ENCODE results near the gene TBC1D22A. TPM values are rescaled to one million over a fixed set of nuclear protein-coding genes. Genes with fewer than 3 reads are reported as not detected.

Gene TBC1D22A
- total and polyA plus RNA-seq, 9 of the 15 experiments (the other 6 are each of a cell fraction or from before 2014, with no cell fraction given), result 0.20 to 11.5 (median 5.2) TPM

- WGBS (ENCODE audit: insufficient coverage, low coverage, missing lambda C conversion rate), result 59% methylated on average over 4 of the region's 4 CpGs
- in situ Hi-C loops (cut with MboI), result no loop called here
Measured at GRCh38 chr22:47000888-47001287, 238.4 kb downstream of the TBC1D22A start.

More at GRCh38 chr22:47000888-47001287, 238.4 kb downstream of the TBC1D22A start:
- no peak overlapping the region for H2AFZ ChIP-seq (ENCODE audit: low read depth, low read length)
- TF ChIP-seq, protein P1, sequence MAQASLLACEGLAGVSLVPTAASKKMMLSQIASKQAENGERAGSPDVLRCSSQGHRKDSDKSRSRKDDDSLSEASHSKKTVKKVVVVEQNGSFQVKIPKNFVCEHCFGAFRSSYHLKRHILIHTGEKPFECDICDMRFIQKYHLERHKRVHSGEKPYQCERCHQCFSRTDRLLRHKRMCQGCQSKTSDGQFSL (CRISPR knock-in tag; IDR thresholded peaks at IDR 0.05), result no peak
- TF ChIP-seq, protein P1 (tag; IDR thresholded peaks at IDR 0.05), result no peak
- no peak for TF ChIP-seq SMC3 (conservative IDR thresholded peaks at IDR 0.05; ENCODE audit: insufficient read depth, low read depth, low read length)
- no peak for TF ChIP-seq CEBPB (tag; IDR thresholded peaks at IDR 0.05)
- TF ChIP-seq RBM34 (IDR thresholded peaks at IDR 0.05; ENCODE audit: borderline replicate concordance, insufficient read depth, low read length), result no peak
- TF ChIP-seq ZNF512 (tag; IDR thresholded peaks at IDR 0.05), result no peak
- TF ChIP-seq ETV1 (tag; conservative IDR thresholded peaks at IDR 0.05; ENCODE audit: low read depth), result no peak
- TF ChIP-seq, protein P2, sequence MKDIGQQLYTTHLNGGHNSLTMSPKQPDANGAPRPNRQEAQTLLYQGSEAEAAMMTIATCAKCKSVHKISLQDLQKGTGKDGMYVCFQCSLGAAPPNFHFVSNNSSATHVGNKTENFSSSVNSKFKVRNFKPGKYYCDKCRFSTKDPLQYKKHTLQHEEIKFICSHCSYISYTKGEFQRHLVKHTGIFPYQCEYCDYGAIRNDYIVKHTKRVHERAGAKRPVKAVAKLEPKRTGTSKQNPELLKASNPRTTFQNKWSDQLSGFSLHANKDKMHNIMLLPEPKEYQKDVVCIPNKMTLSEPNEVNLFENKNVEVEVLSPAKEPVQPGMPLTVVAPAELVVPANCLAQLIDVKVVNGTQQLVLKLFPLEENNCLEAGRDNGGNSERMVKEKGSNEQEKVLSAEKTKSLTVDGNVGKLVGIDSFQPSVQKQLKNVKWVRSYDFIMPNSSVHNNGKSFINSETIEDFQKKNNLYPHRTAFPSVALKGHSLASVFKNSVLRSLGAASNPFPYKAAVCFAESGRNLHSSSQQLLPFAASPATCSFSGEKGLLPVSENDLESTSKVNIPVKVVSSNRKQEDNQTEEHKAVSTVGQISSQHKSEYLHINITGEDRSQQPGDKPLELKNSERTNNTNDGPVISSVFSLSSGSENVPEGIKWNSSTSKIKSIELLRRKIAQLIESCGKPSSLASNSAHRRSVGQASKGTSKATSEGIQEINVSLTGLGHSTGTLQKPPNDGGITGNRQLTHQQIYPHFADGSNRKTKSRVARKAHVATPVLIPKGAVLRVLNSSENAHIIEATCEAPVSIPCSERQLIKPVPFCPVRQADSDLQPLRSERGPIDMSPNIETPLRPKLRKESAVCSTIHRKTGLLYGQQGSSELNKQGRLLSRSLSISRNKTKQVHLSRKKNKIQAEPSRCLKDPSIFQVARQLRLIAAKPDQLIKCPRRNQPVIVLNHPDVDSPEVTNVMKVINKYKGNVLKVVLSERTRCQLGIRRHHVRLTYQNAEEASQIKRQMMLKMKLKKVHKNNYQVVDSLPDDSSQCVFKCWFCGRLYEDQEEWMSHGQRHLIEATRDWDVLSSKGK (CRISPR knock-in tag; IDR thresholded peaks at IDR 0.05), result no peak
- no peak for TF ChIP-seq CBX5 (IDR thresholded peaks at IDR 0.05; ENCODE audit: borderline replicate concordance, low read depth)
- no peaks in the 10 kb centered on the region for H3K9me3 ChIP-seq (replicated peaks; ENCODE audit: control insufficient read depth, insufficient read depth, low read depth, low read length)
- no peaks in the 10 kb centered on the region for H3K79me2 ChIP-seq (ENCODE audit: control insufficient read depth, insufficient read depth, low read length)
- BruUV-seq (replicated peaks), result no TSS peak
- CTCF ChIA-PET (ENCODE audit: low intra/inter-chr PET ratio), result no interaction called here
- intact Hi-C loops (cut with micrococcal nuclease), result no loop called here
- ATAC-seq (no peak), DNase-seq (ENCODE audit: extremely low read depth in 1 of 4, low spot score in 3 of 4) (no peak), FAIRE-seq (no peak)
- no peak overlapping the region for H3K9ac ChIP-seq (ENCODE audit: insufficient read depth in 1 of 2, low read depth in 2 of 2, low read length in 2 of 2)
- no peaks in the 10 kb centered on the region for H3K27me3 ChIP-seq (ENCODE audit: control insufficient read depth in 2 of 2, insufficient read depth in 2 of 2, low read length in 2 of 2)
- H3K4me1 ChIP-seq (replicated peaks in 1 of 2; ENCODE audit: control insufficient read depth in 2 of 2, insufficient read depth in 2 of 2, low read length in 2 of 2), result no peaks in the 10 kb centered on the region; a peak in 1 of 5 replicates
- no peaks in the 10 kb centered on the region for H3K36me3 ChIP-seq (ENCODE audit: control insufficient read depth, insufficient read depth, low read length)
- no peaks in the 10 kb centered on the region for H3K9me1 ChIP-seq (ENCODE audit: control insufficient read depth, insufficient read depth, low read length)
- no peaks in the 10 kb centered on the region for H4K20me1 ChIP-seq (replicated peaks; ENCODE audit: control insufficient read depth, insufficient read depth, low read length)
- no peak overlapping the region for H3K4me3 ChIP-seq
- H3K27ac ChIP-seq (ENCODE audit: extremely low read depth, low read depth, low read length), result no peak overlapping the region
- no peak overlapping the region for H3K4me2 ChIP-seq (ENCODE audit: insufficient read depth, low read length)
- POLR2A ChIA-PET, result no interaction called here

Measured in K562 (cell line).